ENCODE measurements around the gene PABPC1L2A.
"Not testable (repeated sequence)": the region's sequence is repeated elsewhere in the genome, so short reads cannot be mapped to it uniquely, and the experiment has no call there.

PABPC1L2A gene

DNA sequence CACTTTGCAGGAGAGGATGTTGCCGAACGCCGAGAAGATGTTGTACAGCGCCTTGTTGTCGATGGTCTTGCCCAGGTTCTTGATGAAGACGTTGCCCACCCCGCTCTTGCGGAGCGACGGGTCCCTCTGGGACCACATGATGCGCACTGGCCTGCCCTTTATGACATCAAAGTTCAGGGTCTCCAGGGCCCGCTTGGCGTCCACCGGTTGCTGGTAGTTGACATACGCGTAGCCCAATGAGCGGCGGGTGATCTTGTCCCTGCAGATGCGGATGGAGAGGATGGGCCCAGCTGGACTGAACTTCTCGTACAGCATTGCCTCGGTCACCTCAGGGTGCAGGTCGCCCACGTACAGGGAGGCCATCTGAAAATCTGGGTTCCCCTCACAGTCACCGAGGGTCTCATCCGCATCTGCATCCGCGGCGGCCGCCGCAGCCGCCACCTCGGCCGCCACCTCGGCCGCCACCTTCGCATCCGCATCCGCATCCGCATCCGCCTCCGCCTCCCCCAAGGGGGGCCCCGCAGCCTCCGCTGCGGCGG, at the start of gene PABPC1L2A:
Gene PABPC1L2A (minus strand): TSS at position 489 of the 539 bp plus-strand sequence. CDS start 126 bp downstream, at position 363.
- not testable (repeated sequence) for DNase-seq

DNA sequence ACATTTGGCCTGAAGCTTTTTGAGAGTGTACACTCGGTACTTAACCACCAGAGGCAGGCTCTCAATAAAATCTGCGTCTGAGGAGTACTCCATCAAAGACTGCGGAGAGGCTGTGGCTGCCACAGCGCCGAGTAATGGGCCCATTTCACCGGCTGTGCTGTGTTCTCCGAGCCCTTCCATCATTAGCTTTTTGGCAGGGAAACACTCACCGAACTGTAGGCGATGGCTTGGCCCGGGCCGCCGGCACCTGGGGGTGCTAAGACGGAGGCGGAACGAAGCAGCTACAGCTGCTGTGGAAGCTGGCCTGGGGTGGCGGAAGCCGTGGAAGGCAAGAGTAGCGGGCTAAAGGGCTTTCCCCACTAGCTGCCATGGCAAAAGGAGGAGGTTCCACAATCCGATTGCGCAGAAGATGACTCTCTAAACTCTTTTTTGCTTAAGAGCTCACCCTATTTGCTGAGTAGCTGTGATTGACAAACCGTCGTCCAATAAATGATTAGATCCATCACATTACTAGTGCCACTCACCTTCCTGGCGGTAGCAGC, 48.5 kb upstream of the PABPC1L2A start:
- no peak for DNase-seq

DNA sequence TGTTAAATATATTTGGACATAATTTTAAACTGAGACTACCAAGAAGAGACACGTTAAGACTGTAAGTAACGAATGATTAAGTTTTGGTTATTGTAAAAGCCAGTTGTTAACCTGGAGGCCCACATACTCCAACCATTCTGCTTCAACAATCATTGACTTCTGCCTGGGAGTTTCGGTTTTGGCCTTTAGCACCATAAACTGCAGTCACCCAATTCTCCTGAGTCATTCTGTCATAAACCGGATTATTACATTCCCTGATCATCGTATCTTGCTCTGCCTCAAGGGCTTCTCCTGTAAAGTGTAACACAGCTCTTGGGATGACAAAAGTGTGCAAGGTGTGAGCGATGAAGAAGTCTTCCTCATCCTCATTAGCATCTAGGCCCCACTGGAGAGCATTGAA, 46.9 kb upstream of the PABPC1L2A start:
- no peak for DNase-seq

DNA sequence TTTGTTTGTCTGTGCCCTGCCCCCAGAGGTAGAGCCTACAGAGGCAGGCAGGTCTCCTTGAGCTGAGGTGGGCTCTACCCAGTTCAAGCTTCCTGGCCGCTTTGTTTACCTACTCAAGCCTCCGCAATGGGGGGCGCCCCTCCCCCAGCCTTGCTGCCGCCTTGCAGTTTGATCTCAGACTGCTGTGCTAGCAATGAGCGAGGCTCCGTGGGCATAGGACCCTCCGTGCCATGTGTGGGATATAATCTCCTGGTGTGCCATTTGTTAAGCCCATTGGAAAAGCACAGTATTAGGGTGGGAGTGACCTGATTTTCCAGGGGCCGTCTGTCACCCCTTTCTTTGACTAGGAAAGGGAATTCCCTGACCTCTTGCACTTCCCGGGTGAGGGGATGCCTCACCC, 20.2 kb upstream of the PABPC1L2A start:
- not testable (repeated sequence) for DNase-seq

DNA sequence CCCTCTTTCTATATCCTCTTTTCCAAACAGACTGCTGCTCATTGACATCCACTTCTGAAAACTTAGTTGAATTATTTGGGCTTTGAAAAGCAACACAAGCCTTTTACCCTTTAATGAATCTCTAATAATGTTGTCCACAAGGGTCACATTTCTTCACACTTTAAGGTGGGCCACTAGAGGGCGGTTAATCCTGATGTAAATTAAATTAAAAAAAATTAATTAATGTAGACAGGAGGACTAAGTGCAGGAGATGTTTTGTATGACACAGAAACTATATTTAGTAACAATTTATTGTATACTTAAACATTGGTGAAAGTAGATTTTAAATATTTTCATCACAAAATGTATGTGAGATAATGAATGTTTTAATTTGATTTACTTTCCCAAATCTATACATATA, 7.5 kb upstream of the PABPC1L2A start:
- not testable (repeated sequence) for DNase-seq

DNA sequence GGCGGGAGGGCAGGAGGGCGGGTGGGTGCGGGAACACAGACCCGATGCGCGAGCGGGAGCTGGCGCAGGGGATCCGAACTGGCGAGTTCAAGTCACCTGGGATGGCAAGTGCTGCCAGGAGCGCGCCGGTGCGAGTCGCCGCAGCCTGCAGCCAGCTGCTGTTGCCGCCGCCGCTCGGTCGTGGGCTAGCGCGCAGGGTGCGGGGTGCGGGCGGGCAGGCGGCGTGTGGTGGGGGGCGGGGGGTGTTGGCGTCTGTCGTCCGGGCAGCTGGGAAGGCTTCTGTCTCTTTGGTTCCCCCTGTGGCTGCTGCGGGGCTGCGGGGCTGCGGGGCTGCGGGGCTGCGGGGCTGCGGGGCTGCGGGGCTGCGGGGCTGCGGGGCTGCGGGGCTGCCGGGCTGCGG, 572 bp upstream of the PABPC1L2A start:
- DNase-seq = not testable (repeated sequence)

DNA sequence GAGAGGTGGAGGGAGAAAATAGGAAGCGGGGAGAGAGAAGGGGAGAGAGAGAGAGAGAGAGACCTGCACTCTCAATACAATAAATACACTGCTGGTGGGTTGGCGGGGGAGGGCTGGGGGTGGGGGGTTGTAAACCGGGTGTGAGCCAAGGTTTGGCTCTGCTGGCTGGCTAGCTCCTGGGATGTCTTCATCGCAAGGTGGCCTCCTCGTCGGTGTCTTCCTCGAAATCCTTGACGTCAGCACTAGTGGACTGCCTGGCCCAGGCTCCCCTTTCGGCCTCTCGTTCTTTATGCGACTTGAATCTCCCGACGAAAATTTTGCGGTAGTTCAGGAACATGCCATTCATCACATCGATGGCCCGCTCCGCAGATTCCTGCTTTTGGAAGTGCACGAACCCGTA, 715 bp downstream of the PABPC1L2A start:
- DNase-seq = not testable (repeated sequence)

DNA sequence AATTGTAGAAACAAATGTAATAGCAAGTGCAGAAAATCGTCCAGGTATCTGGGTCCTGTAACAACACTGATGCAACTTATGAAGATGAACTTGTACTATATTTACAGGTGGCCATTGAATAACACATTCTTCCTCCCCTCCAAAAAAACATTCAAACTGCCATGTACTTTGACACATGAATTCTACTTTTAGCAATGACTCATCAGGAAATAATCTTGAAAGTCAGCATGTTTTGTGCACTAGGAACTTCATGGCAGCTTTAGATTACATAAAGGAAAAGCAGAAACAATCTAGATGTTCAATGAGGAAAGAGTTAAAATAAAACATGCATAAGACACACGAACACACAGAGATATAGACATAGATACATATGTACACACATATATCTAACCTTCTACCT, 2.5 kb downstream of the PABPC1L2A start:
- no peak for DNase-seq

DNA sequence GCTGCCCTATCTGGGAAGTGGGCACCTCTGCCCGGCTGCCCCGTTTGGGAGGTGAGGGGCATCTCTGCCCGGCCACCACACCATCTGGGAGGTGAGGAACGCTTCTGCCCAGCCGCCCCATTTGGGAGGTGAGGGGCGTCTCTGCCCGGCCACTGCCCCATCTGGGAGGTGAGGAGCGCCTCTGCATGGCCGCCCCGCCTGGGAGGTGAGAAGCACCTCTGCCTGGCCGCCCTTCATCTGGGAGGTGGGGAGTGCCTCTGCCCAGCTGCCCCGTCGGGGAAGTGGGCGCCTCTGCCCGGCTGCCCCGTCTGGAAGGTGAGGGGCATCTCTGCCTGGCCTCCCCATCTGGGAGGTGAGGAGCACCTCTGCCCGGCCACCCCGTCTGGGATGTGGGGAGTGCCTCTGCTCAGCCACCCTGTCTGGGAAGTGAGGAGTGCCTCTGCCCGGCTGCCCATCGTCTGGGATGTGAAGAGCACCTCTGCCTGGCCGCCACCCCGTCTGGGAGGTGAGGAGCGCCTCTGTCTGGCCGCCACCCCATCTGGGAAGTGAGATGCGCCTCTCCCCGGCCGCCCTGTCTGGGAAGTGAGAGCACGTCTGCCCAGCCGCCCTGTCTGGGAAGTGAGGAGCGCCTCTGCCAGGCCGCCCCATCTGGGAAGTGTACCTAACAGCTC, 9.8 kb downstream of the PABPC1L2A start:
- DNase-seq = no peak

DNA sequence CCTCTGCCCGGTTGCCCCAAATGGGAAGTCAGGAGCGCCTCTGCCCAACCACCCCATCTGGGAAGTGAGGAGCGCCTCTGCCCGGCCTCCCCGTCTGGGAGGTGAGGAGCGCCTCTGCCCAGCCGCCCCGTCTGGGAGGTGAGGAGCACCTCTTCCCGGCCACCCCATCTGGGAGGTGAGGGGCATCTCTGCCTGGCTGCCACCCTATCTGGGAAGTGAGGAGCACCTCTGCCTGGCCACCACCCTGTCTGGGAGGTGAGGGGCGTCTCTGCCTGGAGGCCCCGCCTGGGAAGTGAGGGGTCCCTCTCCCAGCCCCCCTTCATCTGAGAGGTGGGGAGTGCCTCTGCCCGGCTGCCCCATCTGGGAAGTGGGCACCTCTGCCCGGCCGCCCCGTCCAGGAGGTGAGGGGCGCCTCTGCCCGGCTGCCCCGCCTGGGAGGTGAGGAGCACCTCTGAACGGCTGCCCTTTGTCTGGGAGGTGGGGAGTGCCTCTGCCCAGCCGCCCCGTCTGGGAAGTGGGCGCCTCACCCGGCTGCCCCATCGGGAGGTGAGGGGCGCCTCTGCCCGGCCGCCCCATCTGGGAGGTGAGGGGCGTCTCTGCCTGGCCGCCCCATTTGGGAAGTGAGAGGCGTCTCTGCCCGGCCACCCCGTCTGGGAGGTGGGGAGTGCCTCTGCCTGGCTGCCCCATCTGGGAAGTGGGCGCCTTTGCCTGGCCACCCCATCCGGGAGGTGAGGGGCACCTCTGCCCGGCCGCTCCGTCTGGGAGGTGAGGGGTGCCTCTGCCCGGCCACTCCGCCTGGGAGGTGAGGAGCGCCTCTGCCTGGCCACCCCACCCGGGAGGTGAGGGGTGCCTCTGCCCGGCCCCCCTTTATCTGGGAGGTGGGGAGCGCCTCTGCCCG, 10.6 kb downstream of the PABPC1L2A start:
- DNase-seq = no peak

DNA sequence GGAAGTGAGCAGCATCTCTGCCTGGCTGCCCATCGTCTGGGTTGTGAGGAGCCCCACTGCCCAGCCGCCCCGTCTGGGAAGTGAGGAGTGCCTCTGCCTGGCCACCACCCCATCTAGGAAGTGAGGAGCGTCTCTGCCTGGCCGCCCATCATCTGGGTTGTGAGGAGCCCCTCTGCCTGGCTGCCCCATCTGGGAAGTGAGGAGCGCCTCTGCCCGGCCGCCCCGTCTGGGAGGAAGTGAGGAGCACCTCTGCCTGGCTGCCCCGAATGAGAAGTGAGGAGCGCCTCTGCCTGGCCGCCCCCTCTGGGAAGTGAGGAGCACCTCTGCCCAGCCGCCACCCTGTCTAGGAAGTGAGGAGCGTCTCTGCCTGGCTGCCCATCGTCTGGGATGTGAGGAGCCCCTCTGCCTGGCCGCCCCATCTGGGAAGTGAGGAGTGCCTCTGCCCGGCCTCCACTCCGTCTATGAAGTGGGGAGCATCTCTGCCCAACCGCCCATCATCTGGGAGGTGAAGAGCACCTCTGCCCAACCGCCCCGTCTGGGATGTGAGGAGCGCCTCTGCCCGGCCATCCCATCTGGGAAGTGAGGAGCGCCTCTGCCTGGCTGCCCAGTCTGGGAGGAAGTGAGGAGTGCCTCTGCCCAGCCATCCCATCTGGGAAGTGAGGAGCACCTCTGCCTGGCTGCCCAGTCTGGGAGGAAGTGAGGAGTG, 11.4 kb downstream of the PABPC1L2A start:
- not testable (repeated sequence) for DNase-seq

DNA sequence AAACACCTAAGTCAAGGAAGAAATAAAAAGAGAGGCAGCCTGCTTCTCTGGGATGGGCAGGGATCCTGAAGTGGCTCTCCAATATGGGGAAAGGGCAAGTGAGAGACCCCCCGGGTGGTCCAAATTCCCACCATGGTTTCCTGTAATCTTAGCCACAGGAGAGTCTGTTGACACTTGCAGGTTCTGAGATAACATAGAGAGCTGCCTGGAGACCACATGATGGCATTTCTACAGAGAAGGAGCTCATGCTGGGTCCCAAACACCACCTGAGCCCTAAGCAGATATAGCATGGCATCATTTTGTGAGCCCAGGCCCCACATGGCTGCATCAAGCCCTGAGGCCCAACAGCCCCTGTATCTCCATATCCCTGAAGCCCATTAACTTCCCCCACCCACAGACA, 50.4 kb downstream of the PABPC1L2A start:
- DNase-seq = no peak
